DMS153 treated with DMSO at 0.1 percent for 48 hours (cell line): ENCODE measurements around the gene PTGES.

Experiments
- DNase-seq: peaks from one replicate; lab custom pipeline; 2025; ENCODE audit not compliant: unreplicated experiment; lab: John Stamatoyannopoulos, UW

The PTGES gene

DNA sequence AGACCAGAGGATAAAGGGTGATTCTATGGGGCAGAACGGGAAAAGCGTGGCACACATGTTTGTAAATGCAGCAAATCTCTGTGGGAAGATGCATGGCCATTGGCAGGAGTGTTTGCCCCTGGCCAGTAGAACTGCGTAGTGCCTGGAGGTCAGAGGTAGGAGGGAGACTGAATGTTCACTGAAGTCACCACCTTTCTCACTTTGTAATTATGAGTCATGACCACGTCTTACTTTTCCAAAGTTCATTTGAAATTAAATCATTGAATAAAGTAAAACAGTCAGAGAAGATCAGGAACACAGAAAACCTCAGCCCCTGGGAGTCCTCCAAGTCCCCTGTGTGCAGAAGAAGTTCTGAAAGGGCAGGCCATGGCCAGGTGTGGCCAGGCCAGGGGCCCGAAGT is 4.6 kb downstream of the PTGES start:
- DNase-seq = no peak

DNA sequence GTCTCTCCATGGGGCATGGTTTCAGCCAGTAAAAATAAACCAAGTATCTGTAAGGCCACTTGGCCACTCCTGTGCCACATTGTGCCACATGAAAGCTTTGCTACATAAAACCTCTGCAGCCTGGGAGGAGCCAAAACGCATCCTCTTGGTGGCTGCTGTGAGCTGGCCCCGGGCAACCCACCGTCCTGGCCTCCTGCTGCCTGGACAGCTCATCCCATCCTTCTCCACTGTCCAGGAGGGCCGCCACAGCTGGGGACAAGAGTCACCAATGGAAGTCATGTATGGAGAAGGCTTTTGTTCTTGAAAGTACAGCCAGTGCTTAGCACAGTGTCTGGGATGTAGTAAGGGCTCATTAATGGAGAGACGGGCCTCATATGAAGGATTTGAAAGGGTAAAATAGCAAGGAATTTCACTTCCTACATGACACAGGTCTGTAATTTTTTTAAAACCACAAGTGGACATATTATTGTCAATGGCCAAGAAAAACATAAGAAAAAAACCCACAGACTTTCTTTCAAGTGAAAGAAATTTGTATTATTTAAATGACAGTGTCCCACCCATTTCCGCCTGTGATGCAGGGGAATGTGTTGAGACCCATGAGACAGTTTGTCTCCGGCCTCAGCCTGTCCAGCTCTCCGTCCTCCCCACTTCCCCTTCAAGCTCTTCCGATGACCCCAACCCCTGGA is 6.6 kb downstream of the PTGES start:
- no peak for DNase-seq

- DNase-seq = no peak
Measured at GRCh38 chr9:129745200-129745599, 7.6 kb downstream of the PTGES start.

DNA sequence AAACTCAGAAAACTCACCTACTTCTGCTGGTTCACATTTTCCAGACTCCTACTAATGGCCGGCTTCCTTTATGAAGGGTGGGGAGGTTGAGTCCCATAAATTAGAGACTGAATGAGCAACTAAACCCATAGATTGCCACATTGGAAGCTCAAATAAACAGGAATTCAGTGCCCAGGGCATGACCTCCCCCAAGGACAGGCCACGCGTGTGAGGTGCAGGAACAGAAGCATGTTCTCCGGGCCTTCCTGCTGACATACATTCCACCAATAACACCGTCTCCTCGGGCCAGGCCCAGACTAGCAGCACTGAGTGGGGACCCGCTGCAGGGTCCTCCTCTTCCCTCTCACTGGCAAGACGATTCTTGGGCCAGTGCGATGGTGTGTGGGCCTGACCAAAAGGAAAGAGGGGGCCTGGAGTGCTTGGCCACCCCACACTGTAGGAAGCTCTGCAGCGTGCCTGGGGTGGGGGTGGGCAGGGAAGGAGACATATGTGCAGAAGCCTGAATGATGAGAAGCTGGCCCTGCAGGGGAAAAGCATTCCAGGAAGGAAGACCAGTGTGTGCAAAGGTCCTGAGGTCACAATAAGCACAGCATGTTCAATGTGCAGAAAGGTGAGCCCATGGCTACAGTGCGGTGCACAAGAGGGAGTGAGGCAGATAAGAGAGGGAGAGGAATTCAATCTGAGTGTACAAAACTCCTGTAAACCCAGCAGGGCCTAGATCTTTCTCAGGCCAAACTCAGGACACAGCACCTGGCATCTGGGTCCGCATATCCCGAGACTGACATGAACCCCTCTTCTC is 12.0 kb downstream of the PTGES start:
- DNase-seq = no peak

DNA sequence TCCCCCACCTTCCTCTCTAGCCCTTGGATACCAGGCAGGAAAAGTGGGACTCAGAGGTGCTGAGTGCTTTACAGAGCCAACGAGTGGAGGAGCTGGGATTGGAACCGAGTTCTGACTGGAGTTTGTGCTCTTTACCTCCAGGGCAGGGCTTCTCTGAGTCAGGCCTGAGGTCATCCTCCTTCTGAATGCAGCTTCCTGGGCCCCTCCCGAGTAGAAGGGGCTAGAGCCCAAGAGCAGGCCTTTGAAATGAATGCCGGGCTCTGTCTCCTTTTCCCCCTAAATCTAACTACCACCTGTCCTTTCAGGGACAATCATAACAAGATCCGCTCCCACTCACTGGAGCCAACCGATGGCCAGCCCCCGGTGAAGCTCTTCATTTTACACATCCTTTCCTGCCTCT is 12.7 kb downstream of the PTGES start:
- no peak for DNase-seq

DNA sequence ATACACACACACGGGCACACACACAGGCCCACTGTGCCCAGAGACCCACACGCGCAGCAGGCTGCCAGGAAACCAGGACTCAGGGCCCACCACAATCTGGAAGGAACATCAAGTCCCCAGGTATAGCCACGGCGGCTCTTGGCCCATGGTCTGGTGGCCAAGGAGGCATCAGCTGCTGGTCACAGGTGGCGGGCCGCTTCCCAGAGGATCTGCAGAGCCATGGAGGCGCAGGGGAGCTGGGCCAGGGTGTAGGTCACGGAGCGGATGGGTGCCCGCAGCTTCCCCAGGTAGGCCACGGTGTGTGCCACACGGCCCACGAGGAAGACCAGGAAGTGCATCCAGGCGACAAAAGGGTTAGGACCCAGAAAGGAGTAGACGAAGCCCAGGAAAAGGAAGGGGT is 13.4 kb downstream of the PTGES start:
- DNase-seq = no peak

DNA sequence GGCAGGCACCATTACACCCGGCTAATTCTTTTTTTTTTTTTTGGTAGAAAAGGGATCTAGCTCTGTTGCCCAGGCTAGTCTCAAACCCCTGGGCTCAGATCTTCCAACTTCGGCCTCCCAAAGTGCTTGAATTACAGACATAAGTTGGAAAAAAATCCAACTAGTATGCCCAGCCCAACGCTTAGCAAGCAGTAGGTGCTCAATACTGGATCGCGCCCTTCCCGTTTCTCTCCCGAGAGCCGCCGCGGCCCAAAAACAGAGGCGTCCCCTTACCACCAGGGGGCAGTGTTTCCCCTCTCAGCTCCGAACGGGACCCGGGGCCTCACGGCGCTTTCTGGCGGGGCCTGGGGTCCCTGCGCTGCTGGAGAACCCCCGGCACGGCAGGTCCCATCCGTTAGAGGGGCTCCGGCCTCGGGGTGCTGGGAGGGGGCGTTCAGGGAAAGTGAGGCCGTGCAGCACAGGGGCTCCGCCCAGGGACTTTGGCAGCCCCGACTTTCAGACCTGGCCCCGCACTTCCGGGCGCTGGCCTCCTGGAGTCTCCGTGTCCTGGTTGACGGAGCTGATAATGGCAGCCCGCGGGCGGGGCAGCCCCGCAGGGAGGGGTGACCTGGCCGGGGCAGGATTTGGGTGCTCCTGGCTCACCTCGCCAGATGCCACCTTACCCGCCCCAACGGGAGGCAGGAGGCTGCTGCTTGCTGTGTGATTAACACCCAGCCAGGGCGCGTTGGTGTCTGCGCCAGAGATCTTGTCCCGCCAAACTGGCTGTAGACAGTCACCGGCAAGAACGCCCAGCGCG is 15.2 kb downstream of the PTGES start:
- DNase-seq = peak; percentile 66

DNA sequence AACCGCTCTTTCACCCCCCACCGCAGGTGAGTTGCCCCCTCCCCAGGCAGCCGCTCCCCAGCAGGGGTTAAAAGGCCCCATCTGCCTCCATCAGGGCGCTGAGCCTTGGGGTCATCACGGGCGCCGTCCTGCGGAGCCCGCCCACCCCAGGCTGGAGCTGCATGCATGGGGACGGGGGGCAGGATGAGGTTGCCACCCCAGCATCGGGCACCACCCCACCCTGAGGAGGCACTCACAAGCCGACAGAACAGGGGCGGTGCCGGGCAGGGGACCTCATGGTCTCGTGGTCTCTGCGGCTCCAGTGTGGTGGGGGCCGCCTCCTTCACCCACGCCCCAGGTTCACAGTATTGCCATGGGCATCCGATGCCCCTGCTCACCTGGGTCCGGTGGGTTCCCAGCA is 16.5 kb downstream of the PTGES start:
- DNase-seq = no peak

- no peak for DNase-seq
Measured at GRCh38 chr9:129735546-129735945, 17.3 kb downstream of the PTGES start.

DNA sequence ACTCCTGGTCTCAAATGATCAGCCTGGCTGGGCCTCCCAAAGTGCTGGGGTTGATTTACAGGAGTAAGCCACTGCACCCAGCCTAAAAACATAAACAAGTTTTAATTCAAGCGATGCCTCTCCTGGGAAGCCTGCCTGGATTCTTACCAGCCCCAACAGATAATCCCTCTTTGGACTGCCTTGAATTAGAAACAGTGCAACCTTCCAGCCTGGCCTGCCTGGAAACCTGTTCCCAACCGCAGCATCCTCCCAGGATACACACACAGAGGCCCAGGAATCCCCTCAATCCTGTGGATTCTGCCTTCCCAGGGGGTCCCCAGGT is 19.2 kb downstream of the PTGES start:
- DNase-seq = no peak

- DNase-seq = no peak
Measured at GRCh38 chr9:129732946-129733631, 19.8 kb downstream of the PTGES start.

DNA sequence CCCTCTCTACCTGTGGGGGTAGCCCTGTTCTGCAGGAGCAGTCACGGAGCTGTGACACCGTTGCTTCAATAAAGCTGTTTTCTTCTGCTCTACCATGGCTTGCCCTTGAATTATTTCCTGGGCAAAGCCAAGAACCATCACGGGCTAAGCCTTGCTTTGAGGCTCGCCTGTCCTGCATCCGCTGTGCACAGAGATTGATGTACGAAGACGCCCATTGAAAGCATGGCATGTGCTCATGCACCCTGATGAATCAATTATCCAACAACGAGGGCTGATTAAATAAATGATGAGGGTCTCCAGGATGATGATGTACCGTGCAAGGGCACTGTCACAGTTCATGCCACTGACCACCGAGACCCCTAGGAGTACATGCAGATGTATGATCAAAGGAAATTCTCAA is 20.7 kb downstream of the PTGES start:
- no peak for DNase-seq

GRCh38 chr9:129731477-129732085 is 21.3 kb downstream of the PTGES start:
- no peak for DNase-seq

GRCh38 chr9:129728744-129729143 is 24.1 kb downstream of the PTGES start:
- no peak for DNase-seq

DNA sequence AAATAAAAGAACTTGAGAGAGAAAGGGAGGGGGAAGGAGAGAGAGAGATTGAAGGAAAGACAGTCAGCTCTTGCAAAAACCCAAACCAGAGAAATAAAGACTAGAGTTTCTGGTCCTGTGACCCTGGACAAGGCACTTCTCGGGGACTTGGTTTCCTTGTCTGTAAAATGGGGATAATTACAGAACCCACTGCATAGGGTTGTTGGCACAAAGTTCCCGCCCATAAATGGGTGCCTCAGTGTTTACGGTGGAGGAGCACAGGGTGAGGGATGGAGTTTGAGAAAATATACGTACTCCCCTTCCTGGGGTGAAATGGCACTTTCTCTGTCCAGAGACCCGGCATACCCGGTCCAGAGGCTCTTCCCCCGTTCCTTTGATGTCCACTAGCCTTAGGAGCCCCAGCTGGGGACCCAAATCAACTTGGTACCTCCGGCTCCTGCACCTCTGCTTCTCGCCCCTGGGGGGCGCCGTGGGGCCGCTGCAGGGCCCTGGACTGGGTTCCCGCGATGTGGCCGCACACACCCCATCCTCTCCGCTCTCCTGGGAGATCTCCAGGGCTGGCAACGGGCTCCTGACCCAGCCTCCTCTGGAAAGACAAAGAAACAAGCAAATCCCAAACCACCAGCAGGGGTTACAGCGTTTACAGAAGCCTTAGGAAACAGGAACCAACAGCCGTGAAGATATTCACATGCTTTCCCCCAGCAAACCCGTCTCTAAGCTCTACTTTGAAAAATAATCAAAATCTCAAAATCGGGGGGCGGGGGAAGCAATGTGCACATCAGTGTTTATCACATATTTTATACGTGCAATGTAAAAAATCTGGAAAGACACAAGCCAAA is 26.3 kb downstream of the PTGES start:
- DNase-seq = peak; percentile 51

DNA sequence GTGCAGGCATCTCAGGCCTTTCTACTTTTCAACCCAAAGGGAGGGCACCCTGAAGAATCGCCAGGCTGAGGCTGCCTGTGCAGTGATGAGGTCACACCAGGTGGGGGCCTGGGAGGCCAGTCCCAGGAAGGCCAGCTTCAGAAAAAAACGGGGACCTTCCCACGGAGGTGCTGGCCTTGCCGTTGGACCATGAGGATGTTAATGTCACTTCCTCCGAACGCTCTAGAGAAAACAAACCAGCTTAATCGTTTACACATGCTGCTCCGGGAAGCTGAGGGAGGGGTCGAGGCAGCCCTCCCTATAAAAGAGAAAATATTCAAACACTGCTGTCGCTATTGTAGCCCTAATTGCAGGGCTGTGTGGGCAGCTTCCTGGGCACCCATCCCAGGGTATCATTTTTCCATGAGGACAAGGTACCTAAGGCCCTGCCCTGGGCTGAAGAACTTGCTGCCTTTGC is 27.0 kb downstream of the PTGES start:
- DNase-seq = no peak

- no peak for DNase-seq
Measured at GRCh38 chr9:129724456-129725190, 28.2 kb downstream of the PTGES start.

GRCh38 chr9:129722913-129723312 is 29.9 kb downstream of the PTGES start:
- DNase-seq = no peak

DNA sequence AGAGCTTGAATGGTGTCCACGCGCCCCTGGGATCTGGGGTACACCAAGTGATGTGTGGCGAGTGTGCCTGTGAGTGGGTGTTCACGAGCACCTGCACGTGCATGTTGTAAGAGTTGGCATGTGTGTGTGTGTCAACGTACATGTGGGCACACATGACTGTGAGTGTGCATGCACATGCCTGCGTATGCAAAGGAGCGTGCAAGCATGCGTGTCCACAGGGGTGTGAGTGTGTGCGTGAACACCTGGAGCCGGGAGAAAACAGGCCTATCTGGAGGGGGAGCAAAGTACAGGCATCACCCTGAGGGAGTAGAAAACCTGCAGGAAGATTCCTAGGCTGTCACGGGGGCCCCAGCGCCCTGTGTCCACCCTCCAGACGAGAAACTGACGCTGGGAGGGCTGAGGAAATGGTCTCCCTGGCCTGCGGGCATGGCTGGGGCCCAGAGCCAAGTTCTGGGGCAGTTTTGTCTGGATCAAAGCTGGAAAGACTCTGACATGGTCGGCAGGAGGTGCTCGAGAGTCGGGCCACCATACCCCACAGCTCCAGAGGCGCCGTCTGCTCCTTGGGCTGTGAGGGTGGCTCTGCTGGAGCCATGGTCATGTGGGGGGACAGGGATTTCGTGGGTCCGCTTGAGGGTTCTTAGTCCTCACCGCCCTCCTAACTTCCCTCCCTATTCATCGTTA is 31.8 kb downstream of the PTGES start:
- no peak for DNase-seq
